MG63 (cell line): ENCODE measurements around the gene USP19. TPM values are rescaled to one million over a fixed set of nuclear protein-coding genes. Genes with fewer than 3 reads are reported as not detected.
A peak's percentile ranks its signal among the peaks of the same experiment; 100 is the strongest.

Experiments
- DNase-seq: peaks from one replicate; pipeline ENCODE4 v3.0.0-alpha.2; 2020
- H3K27me3 ChIP-seq: fragments of 250-450 bp; sonication (Bioruptor Pico); 2 replicates; pipeline ENCODE4 v1.5.1; 2020; ENCODE audit warnings: mild to moderate bottlenecking, moderate library complexity
- H3K36me3 ChIP-seq: fragments of 250-450 bp; sonication (Bioruptor Pico); 2 replicates; pipeline ENCODE4 v1.5.1; 2020; ENCODE audit warnings: mild to moderate bottlenecking, moderate library complexity
- H3K4me3 ChIP-seq: fragments of 250-450 bp; sonication (Bioruptor Pico); 2 replicates; pipeline ENCODE4 v1.5.1; 2020; ENCODE audit warnings: mild to moderate bottlenecking, moderate library complexity
- H3K9me3 ChIP-seq: fragments of 250-450 bp; sonication (Bioruptor Pico); 2 replicates; pipeline ENCODE4 v1.5.1; 2020; ENCODE audit warnings: mild to moderate bottlenecking, moderate library complexity
- total RNA-seq: library from RNA; depleted of rRNA; stranded (reverse); fragments of >200 nt; shearing (Covaris generic); gene quantifications from 2 replicates; pipeline ENCODE4 v1.2.3, GENCODE V29; 2014; ENCODE audit warnings: low replicate concordance

Gene USP19
- total RNA-seq, 1 experiment from 2014 or later: 31.5 TPM

- H3K4me3 ChIP-seq: no peak overlapping the region
- H3K27me3 ChIP-seq: no peaks in the 10 kb centered on the region
- no peaks in the 10 kb centered on the region for H3K9me3 ChIP-seq
- H3K36me3 ChIP-seq: no peaks in the 10 kb centered on the region
- no peak for DNase-seq
Measured at GRCh38 chr3:49140080-49140479, 19.5 kb upstream of the USP19 start.

- Histone ChIP-seq H3K4me3 (no peak overlapping the region), H3K27me3 (no peaks in the 10 kb centered on the region), H3K9me3 (no peaks in the 10 kb centered on the region), H3K36me3 (peaks cover 3% of the 10 kb centered on the region)
- DNase-seq: no peak
Measured at GRCh38 chr3:49135499-49135898, 14.9 kb upstream of the USP19 start.

- H3K27me3 ChIP-seq: no peaks in the 10 kb centered on the region
- no peak overlapping the region; the same call in 1 of the 2 replicates for H3K4me3 ChIP-seq
- DNase-seq: no peak
- no peaks in the 10 kb centered on the region for H3K9me3 ChIP-seq
- H3K36me3 ChIP-seq: peaks cover 8% of the 10 kb centered on the region
Measured at GRCh38 chr3:49134471-49135265, 14.0 kb upstream of the USP19 start.

- peak; percentile 80 for DNase-seq
- peaks cover 8% of the 10 kb centered on the region for H3K36me3 ChIP-seq
- peak overlapping the region; percentile 74 for H3K4me3 ChIP-seq
- H3K27me3 ChIP-seq: no peaks in the 10 kb centered on the region
- no peaks in the 10 kb centered on the region for H3K9me3 ChIP-seq
Measured at GRCh38 chr3:49133226-49133951, 12.8 kb upstream of the USP19 start.

GRCh38 chr3:49132437-49133225 is 12.0 kb upstream of the USP19 start, which contains the start of gene LAMB2:
LAMB2 (minus strand) TSS chr3:49133050; CDS start chr3:49132867, 183 bp downstream.
- H3K27me3 ChIP-seq: no peaks in the 10 kb centered on the region
- peak; percentile 70 for DNase-seq
- peak within 1 kb of the TSS; percentile 74 for H3K4me3 ChIP-seq
- H3K9me3 ChIP-seq: no peaks in the 10 kb centered on the region
- peaks cover 8% of the 10 kb centered on the region for H3K36me3 ChIP-seq

- no peaks in the 10 kb centered on the region for H3K27me3 ChIP-seq
- DNase-seq: no peak
- peak overlapping the region; percentile 74 for H3K4me3 ChIP-seq
- H3K36me3 ChIP-seq: peaks cover 8% of the 10 kb centered on the region
- no peaks in the 10 kb centered on the region for H3K9me3 ChIP-seq
Measured at GRCh38 chr3:49132073-49132436, 11.4 kb upstream of the USP19 start.

GRCh38 chr3:49131576-49131975 is 11.0 kb upstream of the USP19 start:
- DNase-seq: no peak
- no peak overlapping the region; the same call in 1 of the 2 replicates for H3K4me3 ChIP-seq
- H3K36me3 ChIP-seq: peaks cover 8% of the 10 kb centered on the region
- no peaks in the 10 kb centered on the region for H3K27me3 ChIP-seq
- no peaks in the 10 kb centered on the region for H3K9me3 ChIP-seq

GRCh38 chr3:49131040-49131439 is 10.4 kb upstream of the USP19 start:
- DNase-seq: no peak
- Histone ChIP-seq H3K27me3 (no peaks in the 10 kb centered on the region), H3K4me3 (no peak overlapping the region), H3K36me3 (peaks cover 8% of the 10 kb centered on the region), H3K9me3 (no peaks in the 10 kb centered on the region)

GRCh38 chr3:49124991-49125670 is 4.5 kb upstream of the USP19 start:
- no peak for DNase-seq
- Histone ChIP-seq H3K27me3 (no peaks in the 10 kb centered on the region), H3K36me3 (peaks cover 7% of the 10 kb centered on the region), H3K9me3 (no peaks in the 10 kb centered on the region), H3K4me3 (no peak overlapping the region)

GRCh38 chr3:49124203-49124602 is 3.6 kb upstream of the USP19 start:
- no peaks in the 10 kb centered on the region for H3K9me3 ChIP-seq
- no peaks in the 10 kb centered on the region for H3K27me3 ChIP-seq
- H3K36me3 ChIP-seq: peaks cover 6% of the 10 kb centered on the region
- DNase-seq: no peak
- no peak overlapping the region for H3K4me3 ChIP-seq

- H3K9me3 ChIP-seq: no peaks in the 10 kb centered on the region
- no peak for DNase-seq
- H3K4me3 ChIP-seq: no peak overlapping the region
- H3K36me3 ChIP-seq: peaks cover 6% of the 10 kb centered on the region
- no peaks in the 10 kb centered on the region for H3K27me3 ChIP-seq
Measured at GRCh38 chr3:49123687-49124086, 3.1 kb upstream of the USP19 start.

GRCh38 chr3:49122886-49123545 is 2.4 kb upstream of the USP19 start:
- no peaks in the 10 kb centered on the region for H3K27me3 ChIP-seq
- no peak for DNase-seq
- H3K9me3 ChIP-seq: no peaks in the 10 kb centered on the region
- no peak overlapping the region for H3K4me3 ChIP-seq
- peaks cover 6% of the 10 kb centered on the region for H3K36me3 ChIP-seq

GRCh38 chr3:49122451-49122850 is 1.8 kb upstream of the USP19 start:
- Histone ChIP-seq H3K36me3 (peaks cover 6% of the 10 kb centered on the region), H3K4me3 (no peak overlapping the region), H3K9me3 (no peaks in the 10 kb centered on the region), H3K27me3 (no peaks in the 10 kb centered on the region)
- no peak for DNase-seq

GRCh38 chr3:49122022-49122421 is 1.4 kb upstream of the USP19 start:
- Histone ChIP-seq H3K36me3 (peaks cover 6% of the 10 kb centered on the region), H3K9me3 (no peaks in the 10 kb centered on the region), H3K27me3 (no peaks in the 10 kb centered on the region)

GRCh38 chr3:49121132-49121736 is 611 bp upstream of the USP19 start:
- Histone ChIP-seq H3K4me3 (peak overlapping the region; percentile 70), H3K27me3 (no peaks in the 10 kb centered on the region), H3K9me3 (no peaks in the 10 kb centered on the region), H3K36me3 (peaks cover 6% of the 10 kb centered on the region)
- no peak for DNase-seq

More at GRCh38 chr3:49122022-49122421, 1.4 kb upstream of the USP19 start:
- H3K4me3 ChIP-seq: no peak overlapping the region
- no peak for DNase-seq

- DNase-seq: no peak
- H3K36me3 ChIP-seq: peaks cover 6% of the 10 kb centered on the region
- peak overlapping the region; percentile 70 for H3K4me3 ChIP-seq
- no peaks in the 10 kb centered on the region for H3K9me3 ChIP-seq
- H3K27me3 ChIP-seq: no peaks in the 10 kb centered on the region
Measured at GRCh38 chr3:49120096-49120437, 556 bp downstream of the USP19 start.
